Naive thymus-derived CD4-positive, alpha-beta T cell (primary cell): ENCODE data around the gene NEDD4L. TPM values are rescaled to one million over a fixed set of nuclear protein-coding genes. Genes with fewer than 3 reads are reported as not detected.
A peak's percentile ranks its signal among the peaks of the same experiment; 100 is the strongest.

ENCODE experiments used
- ATAC-seq: fragments of 150-1000 bp; cut with Tn5 transposase; 2 replicates; pipeline ENCODE4 v1.10.0; 2021; ENCODE audit warnings: mild to moderate bottlenecking, moderate library complexity
- CTCF ChIA-PET: fragments of 350-600 bp; sonication (Branson Sonifier 250); formaldehyde crosslinking; loops from one replicate; lab custom pipeline; 2021; ENCODE audit warnings: antibody characterized with exemption; lab: Charles Lee
- POLR2A ChIA-PET: fragments of 350-600 bp; sonication (Branson Sonifier 250); formaldehyde crosslinking; loops from one replicate; lab custom pipeline; 2021; ENCODE audit warnings: antibody characterized with exemption, inconsistent platforms; lab: Charles Lee
- DNase-seq, 9 donors: peaks; one replicate each; pipeline versions ENCODE4 v3.0.0 to v3.0.0-alpha.2; 2020 to 2022; ENCODE audit warnings: mixed read lengths in 1 of 9
- H3K27ac ChIP-seq: one replicate; pipeline ENCODE4 v1.7.0; 2013; ENCODE audit warnings: mild to moderate bottlenecking, low read depth, low read length, moderate library complexity
- H3K27me3 ChIP-seq, 2 donors: one replicate each; pipeline ENCODE4 v1.7.0; 2013; ENCODE audit warnings: low read length in 2 of 2, mild to moderate bottlenecking in 2 of 2, moderate library complexity in 2 of 2; ENCODE audit not compliant: control insufficient read depth in 2 of 2, insufficient read depth in 2 of 2
- H3K36me3 ChIP-seq, 3 experiments: 1 replicate in 2 of 3; 2 replicates in 1 of 3; pipeline ENCODE4 v1.7.0; 2013; ENCODE audit warnings: low read length in 3 of 3, mild to moderate bottlenecking in 3 of 3, moderate library complexity in 1 of 3; ENCODE audit not compliant: insufficient read depth in 3 of 3, control insufficient read depth in 2 of 3
- H3K4me1 ChIP-seq, 2 donors: one replicate each; pipeline ENCODE4 v1.7.0; 2013; ENCODE audit warnings: low read length in 2 of 2, mild to moderate bottlenecking in 2 of 2, moderate library complexity in 1 of 2; ENCODE audit not compliant: control insufficient read depth in 2 of 2, insufficient read depth in 2 of 2
- H3K4me3 ChIP-seq: 2 replicates; pipeline ENCODE4 v1.7.0; 2013; ENCODE audit warnings: mild to moderate bottlenecking, low read length
- H3K9me3 ChIP-seq, 3 experiments: 1 replicate in 2 of 3; 2 replicates in 1 of 3; pipeline ENCODE4 v1.7.0; 2013; ENCODE audit warnings: low read length in 3 of 3; ENCODE audit not compliant: control insufficient read depth in 2 of 3
- H3K27ac Mint-ChIP-seq, 9 donors: one replicate each; pipeline ENCODE4 v1.8.0; 2020 to 2022; ENCODE audit warnings: mixed read lengths in 9 of 9, mild to moderate bottlenecking in 8 of 9, moderate library complexity in 5 of 9, inconsistent platforms in 2 of 9
- H3K27me3 Mint-ChIP-seq, 5 donors: one replicate each; pipeline ENCODE4 v1.8.0; 2021 to 2022; ENCODE audit warnings: mixed read lengths in 5 of 5, mild to moderate bottlenecking in 1 of 5
- H3K36me3 Mint-ChIP-seq, 5 donors: one replicate each; pipeline ENCODE4 v1.8.0; 2020 to 2022; ENCODE audit warnings: mixed read lengths in 5 of 5, mild to moderate bottlenecking in 3 of 5, inconsistent platforms in 1 of 5
- H3K4me1 Mint-ChIP-seq, 7 donors: one replicate each; pipeline ENCODE4 v1.8.0; 2020 to 2022; ENCODE audit warnings: mixed read lengths in 7 of 7, mild to moderate bottlenecking in 3 of 7, inconsistent platforms in 1 of 7
- H3K4me3 Mint-ChIP-seq, 10 donors: one replicate each; pipeline ENCODE4 v1.8.0; 2020 to 2022; ENCODE audit warnings: mild to moderate bottlenecking in 10 of 10, mixed read lengths in 10 of 10, moderate library complexity in 6 of 10, inconsistent platforms in 2 of 10
- H3K9me3 Mint-ChIP-seq, 11 donors: one replicate each; pipeline ENCODE4 v1.8.0; 2020 to 2022; ENCODE audit warnings: mixed read lengths in 11 of 11, mild to moderate bottlenecking in 4 of 11, inconsistent platforms in 1 of 11, moderate library complexity in 1 of 11
- intact Hi-C, 2 donors: fragments of 100-400 bp; cut with micrococcal nuclease; formaldehyde crosslinking; loops; one replicate each; pipeline ENCODE4 v1.15.1; 2023
- polyA plus RNA-seq, 2 donors: library from polyadenylated mRNA; unstranded; fragments of 300-500 nt; fragmentation: Illumina TruSeq; gene quantifications; one replicate each; pipeline ENCODE4 v1.2.3, GENCODE V29; 2021
- total RNA-seq, 6 experiments: library from RNA in 5 of 6; stranded (reverse) in 5 of 6; gene quantifications; 1 replicate in 5 of 6; 2 replicates in 1 of 6; pipeline ENCODE4 v1.2.3 and lab custom pipeline; 2021 to 2026

The NEDD4L gene
- total and polyA plus RNA-seq, 7 experiments from 2014 or later = 1.1 to 10.3 (median 4.2) TPM

- peaks cover 4 to 30% (median 6%) of the 10 kb centered on the region in 5 donors for H3K27me3 Mint-ChIP-seq
- no peaks in the 10 kb centered on the region for H3K36me3 ChIP-seq
- no peak overlapping the region for H3K4me3 ChIP-seq
- no peak overlapping the region for H3K27ac Mint-ChIP-seq
- no peaks in the 10 kb centered on the region for H3K9me3 Mint-ChIP-seq
- peaks cover 9 to 26% (median 16%) of the 10 kb centered on the region in 7 donors for H3K4me1 Mint-ChIP-seq
- no peaks in the 10 kb centered on the region for H3K4me1 ChIP-seq
- ATAC-seq = no peak
- CTCF ChIA-PET = no interaction called here
- H3K4me3 Mint-ChIP-seq = no peak overlapping the region
- DNase-seq = no peak
- no peak overlapping the region for H3K27ac ChIP-seq
- intact Hi-C loops = no loop called here
- POLR2A ChIA-PET = no interaction called here
- H3K9me3 ChIP-seq = no peaks in the 10 kb centered on the region
- H3K27me3 ChIP-seq = no peaks in the 10 kb centered on the region
- peaks cover 0 to 4% (median 0%) of the 10 kb centered on the region in 5 donors for H3K36me3 Mint-ChIP-seq
These were observed 165.3 kb downstream of the NEDD4L start for GRCh38 chr18:58209326-58209725.

GRCh38 chr18:58211510-58211909 is 167.5 kb downstream of the NEDD4L start:
- H3K36me3 ChIP-seq = no peaks in the 10 kb centered on the region
- no peak overlapping the region for H3K27ac ChIP-seq
- CTCF ChIA-PET = no interaction called here
- H3K36me3 Mint-ChIP-seq = peaks cover 0 to 2% (median 0%) of the 10 kb centered on the region in 5 donors
- no peak overlapping the region for H3K4me3 ChIP-seq
- intact Hi-C loops = no loop called here
- no peak for ATAC-seq
- H3K27me3 Mint-ChIP-seq = peaks cover 0 to 33% (median 7%) of the 10 kb centered on the region in 5 donors
- no peaks in the 10 kb centered on the region for H3K9me3 ChIP-seq
- peaks cover 0 to 1% (median 0%) of the 10 kb centered on the region in 11 donors for H3K9me3 Mint-ChIP-seq
- H3K27me3 ChIP-seq = no peaks in the 10 kb centered on the region
- no peak overlapping the region for H3K4me3 Mint-ChIP-seq
- H3K4me1 Mint-ChIP-seq = peaks cover 13 to 28% (median 22%) of the 10 kb centered on the region in 7 donors
- POLR2A ChIA-PET = no interaction called here
- no peaks in the 10 kb centered on the region for H3K4me1 ChIP-seq
- H3K27ac Mint-ChIP-seq = no peak overlapping the region
- DNase-seq = no peak

GRCh38 chr18:58212274-58212673 is 168.2 kb downstream of the NEDD4L start:
- CTCF ChIA-PET = no interaction called here
- POLR2A ChIA-PET = no interaction called here
- H3K9me3 Mint-ChIP-seq = peaks cover 0 to 1% (median 0%) of the 10 kb centered on the region in 11 donors
- Histone ChIP-seq H3K36me3 (no peaks in the 10 kb centered on the region), H3K27ac (no peak overlapping the region), H3K4me3 (no peak overlapping the region), H3K27me3 (no peaks in the 10 kb centered on the region), H3K4me1 (no peaks in the 10 kb centered on the region), H3K9me3 (no peaks in the 10 kb centered on the region)
- no peak for DNase-seq
- intact Hi-C loops = no loop called here
- ATAC-seq = no peak
- peaks cover 13 to 28% (median 24%) of the 10 kb centered on the region in 7 donors for H3K4me1 Mint-ChIP-seq
- H3K4me3 Mint-ChIP-seq = no peak overlapping the region
- no peaks in the 10 kb centered on the region for H3K36me3 Mint-ChIP-seq
- no peak overlapping the region for H3K27ac Mint-ChIP-seq
- H3K27me3 Mint-ChIP-seq = peaks cover 0 to 38% (median 10%) of the 10 kb centered on the region in 5 donors

- Histone ChIP-seq H3K9me3 (no peaks in the 10 kb centered on the region), H3K4me3 (no peak overlapping the region), H3K36me3 (no peaks in the 10 kb centered on the region), H3K4me1 (no peaks in the 10 kb centered on the region), H3K27me3 (no peaks in the 10 kb centered on the region), H3K27ac (no peak overlapping the region)
- Mint-ChIP-seq H3K27ac (no peak overlapping the region), H3K27me3 (peaks cover 0 to 42% (median 10%) of the 10 kb centered on the region in 5 donors), H3K9me3 (peaks cover 0 to 1% (median 0%) of the 10 kb centered on the region in 11 donors), H3K36me3 (no peaks in the 10 kb centered on the region), H3K4me1 (peaks cover 13 to 24% (median 23%) of the 10 kb centered on the region in 7 donors), H3K4me3 (peak overlapping the region in 3 of 10 donors; percentile 2 to 16 (median 9))
- ChIA-PET CTCF (no interaction called here), POLR2A (no interaction called here)
- DNase-seq (no peak), ATAC-seq (peak; percentile 63)
- intact Hi-C loops = no loop called here
These were observed 169.4 kb downstream of the NEDD4L start for GRCh38 chr18:58213440-58213839.

GRCh38 chr18:58215011-58215410 is 171.0 kb downstream of the NEDD4L start:
- H3K36me3 Mint-ChIP-seq = no peaks in the 10 kb centered on the region
- H3K27me3 Mint-ChIP-seq = peaks cover 0 to 40% (median 13%) of the 10 kb centered on the region in 5 donors
- intact Hi-C loops = no loop called here
- ATAC-seq (no peak), DNase-seq (no peak)
- H3K27me3 ChIP-seq = no peaks in the 10 kb centered on the region
- H3K27ac ChIP-seq = no peak overlapping the region
- no peaks in the 10 kb centered on the region for H3K4me1 ChIP-seq
- no peak overlapping the region for H3K4me3 Mint-ChIP-seq
- peaks cover 13 to 24% (median 19%) of the 10 kb centered on the region in 7 donors for H3K4me1 Mint-ChIP-seq
- H3K4me3 ChIP-seq = no peak overlapping the region
- H3K27ac Mint-ChIP-seq = no peak overlapping the region
- H3K36me3 ChIP-seq = no peaks in the 10 kb centered on the region
- H3K9me3 ChIP-seq = no peaks in the 10 kb centered on the region
- CTCF ChIA-PET = no interaction called here
- POLR2A ChIA-PET = no interaction called here
- H3K9me3 Mint-ChIP-seq = peaks cover 0 to 1% (median 0%) of the 10 kb centered on the region in 11 donors

- ChIA-PET CTCF (no interaction called here), POLR2A (no interaction called here)
- Histone ChIP-seq H3K4me3 (no peak overlapping the region), H3K36me3 (no peaks in the 10 kb centered on the region), H3K27me3 (no peaks in the 10 kb centered on the region), H3K9me3 (no peaks in the 10 kb centered on the region), H3K4me1 (no peaks in the 10 kb centered on the region), H3K27ac (no peak overlapping the region)
- H3K9me3 Mint-ChIP-seq = peaks cover 0 to 1% (median 0%) of the 10 kb centered on the region in 11 donors
- H3K27ac Mint-ChIP-seq = no peak overlapping the region
- ATAC-seq (no peak), DNase-seq (no peak)
- peaks cover 0 to 35% (median 13%) of the 10 kb centered on the region in 5 donors for H3K27me3 Mint-ChIP-seq
- peaks cover 13 to 24% (median 19%) of the 10 kb centered on the region in 7 donors for H3K4me1 Mint-ChIP-seq
- no peaks in the 10 kb centered on the region for H3K36me3 Mint-ChIP-seq
- no peak overlapping the region for H3K4me3 Mint-ChIP-seq
- intact Hi-C loops = no loop called here
These were observed 172.1 kb downstream of the NEDD4L start for GRCh38 chr18:58216071-58216481.

GRCh38 chr18:58217052-58217451 is 173.0 kb downstream of the NEDD4L start:
- H3K27me3 Mint-ChIP-seq = peaks cover 0 to 25% (median 13%) of the 10 kb centered on the region in 5 donors
- no peak for DNase-seq
- Histone ChIP-seq H3K4me3 (no peak overlapping the region), H3K4me1 (no peaks in the 10 kb centered on the region), H3K9me3 (no peaks in the 10 kb centered on the region), H3K36me3 (no peaks in the 10 kb centered on the region), H3K27me3 (no peaks in the 10 kb centered on the region), H3K27ac (no peak overlapping the region)
- no peak overlapping the region for H3K4me3 Mint-ChIP-seq
- ATAC-seq = no peak
- POLR2A ChIA-PET = no interaction called here
- H3K27ac Mint-ChIP-seq = no peak overlapping the region
- intact Hi-C loops = no loop called here
- CTCF ChIA-PET = no interaction called here
- peaks cover 13 to 24% (median 19%) of the 10 kb centered on the region in 7 donors for H3K4me1 Mint-ChIP-seq
- no peaks in the 10 kb centered on the region for H3K36me3 Mint-ChIP-seq
- peaks cover 0 to 1% (median 0%) of the 10 kb centered on the region in 11 donors for H3K9me3 Mint-ChIP-seq
